HEK293 (cell line): ENCODE data around the gene ISCU.

Experiments
- CTCF ChIA-PET: fragments of 350-600 bp; formaldehyde crosslinking; extraction: SDS; loops from one replicate; lab custom pipeline; 2021; ENCODE audit warnings: antibody characterized with exemption; lab: Yijun Ruan, JAX
- POLR2A ChIA-PET: fragments of 300-600 bp; formaldehyde crosslinking; extraction: SDS; loops from one replicate; lab custom pipeline; 2020; ENCODE audit warnings: antibody characterized with exemption, inconsistent platforms; lab: Yijun Ruan, JAX
- H3K27ac ChIP-seq: fragments of 200-500 bp; sonication (Bioruptor generic); 2 replicates; pipeline ENCODE4 v1.5.1; 2014; ENCODE audit warnings: low read depth, low read length, control low read depth, inconsistent platforms; ENCODE audit errors: extremely low read depth
- H3K36me3 ChIP-seq, 2 experiments: fragments of 200-500 bp in 1 of 2; sonication (Bioruptor generic) in 1 of 2; 1 replicate in 1 of 2; 2 replicates in 1 of 2; pipeline ENCODE4 v1.5.1; 2014 to 2017; ENCODE audit warnings: inconsistent platforms in 2 of 2, low read length in 2 of 2; ENCODE audit not compliant: control insufficient read depth in 2 of 2, insufficient read depth in 1 of 2
- H3K4me1 ChIP-seq: fragments of 200-500 bp; sonication (Bioruptor generic); 2 replicates; pipeline ENCODE4 v1.5.1; 2014; ENCODE audit warnings: mild to moderate bottlenecking, low read length, inconsistent platforms; ENCODE audit not compliant: control insufficient read depth, insufficient read depth
- H3K4me3 ChIP-seq: 2 replicates; pipeline ENCODE4 v1.5.1; 2011; ENCODE audit warnings: low read depth, mild to moderate bottlenecking, control low read depth, low read length, moderate library complexity
- H3K9me3 ChIP-seq: fragments of 200-500 bp; sonication (Bioruptor generic); 2 replicates; pipeline ENCODE4 v1.5.1; 2014; ENCODE audit warnings: low read depth, low read length, inconsistent platforms; ENCODE audit not compliant: control insufficient read depth, insufficient read depth
- BCL11B ChIP-seq: fragments of 450-650 bp; formaldehyde crosslinking; IDR thresholded peaks from 2 replicates; pipeline ENCODE4 v1.5.1; 2016; ENCODE audit warnings: low read depth, missing biosample characterization, missing genetic modification characterization
- OSR2 ChIP-seq: fragments of 450-650 bp; formaldehyde crosslinking; IDR thresholded peaks from 2 replicates; pipeline ENCODE4 v1.5.1; 2016; ENCODE audit warnings: missing biosample characterization, missing genetic modification characterization
- PRDM1 ChIP-seq: fragments of 450-650 bp; formaldehyde crosslinking; IDR thresholded peaks from 2 replicates; pipeline ENCODE4; 2016; ENCODE audit warnings: missing biosample characterization, missing genetic modification characterization
- TRIM28 ChIP-seq: IDR thresholded peaks from 2 replicates; pipeline ENCODE4 v1.6.1; 2011; ENCODE audit warnings: low read length, control low read depth, borderline replicate concordance
- ZBTB11 ChIP-seq: fragments of 450-650 bp; formaldehyde crosslinking; conservative IDR thresholded peaks from 2 replicates; pipeline ENCODE4 v1.5.1; 2016; ENCODE audit warnings: low read depth, missing biosample characterization, missing genetic modification characterization
- ZBTB17 ChIP-seq: fragments of 450-650 bp; formaldehyde crosslinking; IDR thresholded peaks from 2 replicates; pipeline ENCODE4 v1.5.1; 2016; ENCODE audit warnings: missing biosample characterization, missing genetic modification characterization
- ZBTB8A ChIP-seq: fragments of 450-650 bp; formaldehyde crosslinking; IDR thresholded peaks from 2 replicates; pipeline ENCODE4 v1.5.1; 2016; ENCODE audit warnings: missing biosample characterization, missing genetic modification characterization
- ZEB2 ChIP-seq: fragments of 450-650 bp; formaldehyde crosslinking; IDR thresholded peaks from 2 replicates; pipeline ENCODE4 v1.5.1; 2016; ENCODE audit warnings: missing biosample characterization, missing genetic modification characterization
- ZNF121 ChIP-seq: fragments of 450-650 bp; formaldehyde crosslinking; IDR thresholded peaks from 2 replicates; pipeline ENCODE4 v1.5.1; 2016; ENCODE audit warnings: missing biosample characterization, missing genetic modification characterization
- ZNF184 ChIP-seq: fragments of 450-650 bp; IDR thresholded peaks from 2 replicates; pipeline ENCODE4 v1.5.1; 2018; ENCODE audit warnings: missing biosample characterization, mild to moderate bottlenecking, missing genetic modification characterization
- ZNF311 ChIP-seq: fragments of 450-650 bp; formaldehyde crosslinking; IDR thresholded peaks from 2 replicates; pipeline ENCODE4 v1.5.1; 2017; ENCODE audit warnings: missing biosample characterization, missing genetic modification characterization, borderline replicate concordance
- ZNF366 ChIP-seq: fragments of 450-650 bp; formaldehyde crosslinking; conservative IDR thresholded peaks from 2 replicates; pipeline ENCODE4 v1.5.1; 2016; ENCODE audit warnings: missing biosample characterization, missing genetic modification characterization
- ZNF391 ChIP-seq: fragments of 450-650 bp; formaldehyde crosslinking; IDR thresholded peaks from 2 replicates; pipeline ENCODE4 v1.5.1; 2016; ENCODE audit warnings: low read depth, missing biosample characterization, missing genetic modification characterization, borderline replicate concordance
- ZNF473 ChIP-seq: fragments of 450-650 bp; formaldehyde crosslinking; IDR thresholded peaks from 2 replicates; pipeline ENCODE4 v1.5.1; 2017; ENCODE audit warnings: missing biosample characterization, missing genetic modification characterization
- ZNF600 ChIP-seq: fragments of 450-650 bp; formaldehyde crosslinking; IDR thresholded peaks from 2 replicates; pipeline ENCODE4 v1.5.1; 2016; ENCODE audit warnings: missing biosample characterization, missing genetic modification characterization
- ZNF623 ChIP-seq: fragments of 450-650 bp; formaldehyde crosslinking; IDR thresholded peaks from 2 replicates; pipeline ENCODE4 v1.5.1; 2016; ENCODE audit warnings: missing biosample characterization, missing genetic modification characterization
- ZNF654 ChIP-seq: fragments of 450-650 bp; formaldehyde crosslinking; IDR thresholded peaks from 2 replicates; pipeline ENCODE4 v1.5.1; 2016; ENCODE audit warnings: low read depth, missing biosample characterization, missing genetic modification characterization
- ZNF677 ChIP-seq: fragments of 450-650 bp; IDR thresholded peaks from 2 replicates; pipeline ENCODE4 v1.5.0; 2018; ENCODE audit warnings: missing biosample characterization, mild to moderate bottlenecking, missing genetic modification characterization, moderate library complexity
- ZNF837 ChIP-seq: fragments of 450-650 bp; formaldehyde crosslinking; IDR thresholded peaks from 2 replicates; pipeline ENCODE4 v1.5.1; 2016; ENCODE audit warnings: missing biosample characterization, missing genetic modification characterization
- ZSCAN30 ChIP-seq: fragments of 450-650 bp; IDR thresholded peaks from 2 replicates; pipeline ENCODE4 v1.5.1; 2018; ENCODE audit warnings: missing biosample characterization, mild to moderate bottlenecking, missing genetic modification characterization, moderate library complexity
- ZXDB ChIP-seq: fragments of 450-650 bp; formaldehyde crosslinking; IDR thresholded peaks from 2 replicates; pipeline ENCODE4 v1.5.1; 2016; ENCODE audit warnings: missing biosample characterization, missing genetic modification characterization
- TF ChIP-seq, protein P1 (sequence below): fragments of 450-650 bp; formaldehyde crosslinking; IDR thresholded peaks from 2 replicates; pipeline ENCODE4 v1.5.1; 2016; ENCODE audit warnings: missing biosample characterization, missing genetic modification characterization
- TF ChIP-seq, protein P2 (sequence below): fragments of 450-650 bp; formaldehyde crosslinking; IDR thresholded peaks from 2 replicates; pipeline ENCODE4 v1.5.1; 2016; ENCODE audit warnings: missing biosample characterization, missing genetic modification characterization
- TF ChIP-seq, protein P3 (sequence below): fragments of 450-650 bp; formaldehyde crosslinking; IDR thresholded peaks from 2 replicates; pipeline ENCODE4 v1.5.1; 2016; ENCODE audit warnings: missing biosample characterization, missing genetic modification characterization

The ISCU gene

GRCh38 chr12:108561852-108562347 is 496 bp upstream of the ISCU start:
- peaks cover 20 to 42% of the 10 kb centered on the region in 2 experiments for H3K36me3 ChIP-seq
- ChIA-PET CTCF (interaction anchor here (0.6 to 2.5 kb wide), 8 partner anchors 10 to 1325 kb away, joined by 3 to 20 read pairs (median 3); no protein-coding TSS in a partner anchor), POLR2A (interaction anchor here (0.5 to 1.6 kb wide), 12 partner anchors 12 to 1709 kb away, joined by 3 to 6 read pairs (median 4); partner anchors contain the start of gene FICD)
- H3K27ac ChIP-seq = peak overlapping the region; percentile 77
- peak overlapping the region; percentile 97 for H3K4me3 ChIP-seq
- H3K4me1 ChIP-seq = 0 out of 2 replicates have a peak, but pooled peaks cover 2% of the 10 kb centered on the region
- no peaks in the 10 kb centered on the region for H3K9me3 ChIP-seq
- no peak for TF ChIP-seq OSR2 (tag by site-specific recombination)
- TF ChIP-seq ZNF623 (tag by site-specific recombination) = 0 out of 2 replicates have a peak, but pooled peaks have one; percentile 2
- TF ChIP-seq PRDM1 (tag by site-specific recombination) = peak; percentile 27; the same call in 1 of the 2 replicates
- no peak for TF ChIP-seq ZNF837
- TF ChIP-seq, protein P1, sequence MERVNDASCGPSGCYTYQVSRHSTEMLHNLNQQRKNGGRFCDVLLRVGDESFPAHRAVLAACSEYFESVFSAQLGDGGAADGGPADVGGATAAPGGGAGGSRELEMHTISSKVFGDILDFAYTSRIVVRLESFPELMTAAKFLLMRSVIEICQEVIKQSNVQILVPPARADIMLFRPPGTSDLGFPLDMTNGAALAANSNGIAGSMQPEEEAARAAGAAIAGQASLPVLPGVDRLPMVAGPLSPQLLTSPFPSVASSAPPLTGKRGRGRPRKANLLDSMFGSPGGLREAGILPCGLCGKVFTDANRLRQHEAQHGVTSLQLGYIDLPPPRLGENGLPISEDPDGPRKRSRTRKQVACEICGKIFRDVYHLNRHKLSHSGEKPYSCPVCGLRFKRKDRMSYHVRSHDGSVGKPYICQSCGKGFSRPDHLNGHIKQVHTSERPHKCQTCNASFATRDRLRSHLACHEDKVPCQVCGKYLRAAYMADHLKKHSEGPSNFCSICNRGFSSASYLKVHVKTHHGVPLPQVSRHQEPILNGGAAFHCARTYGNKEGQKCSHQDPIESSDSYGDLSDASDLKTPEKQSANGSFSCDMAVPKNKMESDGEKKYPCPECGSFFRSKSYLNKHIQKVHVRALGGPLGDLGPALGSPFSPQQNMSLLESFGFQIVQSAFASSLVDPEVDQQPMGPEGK (tag by site-specific recombination) = no peak
- 0 out of 2 replicates have a peak, but pooled peaks have one; percentile 19 for TF ChIP-seq ZNF366
- no peak for TF ChIP-seq ZNF184 (tag by site-specific recombination)
- no peak for TF ChIP-seq ZEB2 (tag by site-specific recombination)
- TF ChIP-seq TRIM28 = peak; percentile 26; the same call in 1 of the 2 replicates
- 0 out of 2 replicates have a peak, but pooled peaks have one; percentile 21 for TF ChIP-seq ZNF391 (tag by site-specific recombination)
- TF ChIP-seq ZNF600 = peak; percentile 67; the same call in 1 of the 2 replicates
- peak; percentile 63; the same call in 1 of the 2 replicates for TF ChIP-seq ZNF121 (tag by site-specific recombination)
- no peak for TF ChIP-seq ZNF654 (tag by site-specific recombination)
- 0 out of 2 replicates have a peak, but pooled peaks have one; percentile 20 for TF ChIP-seq BCL11B
- TF ChIP-seq, protein P2, sequence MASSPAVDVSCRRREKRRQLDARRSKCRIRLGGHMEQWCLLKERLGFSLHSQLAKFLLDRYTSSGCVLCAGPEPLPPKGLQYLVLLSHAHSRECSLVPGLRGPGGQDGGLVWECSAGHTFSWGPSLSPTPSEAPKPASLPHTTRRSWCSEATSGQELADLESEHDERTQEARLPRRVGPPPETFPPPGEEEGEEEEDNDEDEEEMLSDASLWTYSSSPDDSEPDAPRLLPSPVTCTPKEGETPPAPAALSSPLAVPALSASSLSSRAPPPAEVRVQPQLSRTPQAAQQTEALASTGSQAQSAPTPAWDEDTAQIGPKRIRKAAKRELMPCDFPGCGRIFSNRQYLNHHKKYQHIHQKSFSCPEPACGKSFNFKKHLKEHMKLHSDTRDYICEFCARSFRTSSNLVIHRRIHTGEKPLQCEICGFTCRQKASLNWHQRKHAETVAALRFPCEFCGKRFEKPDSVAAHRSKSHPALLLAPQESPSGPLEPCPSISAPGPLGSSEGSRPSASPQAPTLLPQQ (tag by site-specific recombination) = no peak
- no peak for TF ChIP-seq ZNF473
- no peak for TF ChIP-seq ZSCAN30 (tag by site-specific recombination)
- TF ChIP-seq ZBTB17 = peak; percentile 96
- no peak for TF ChIP-seq ZNF311 (tag by site-specific recombination)
- TF ChIP-seq, protein P3, sequence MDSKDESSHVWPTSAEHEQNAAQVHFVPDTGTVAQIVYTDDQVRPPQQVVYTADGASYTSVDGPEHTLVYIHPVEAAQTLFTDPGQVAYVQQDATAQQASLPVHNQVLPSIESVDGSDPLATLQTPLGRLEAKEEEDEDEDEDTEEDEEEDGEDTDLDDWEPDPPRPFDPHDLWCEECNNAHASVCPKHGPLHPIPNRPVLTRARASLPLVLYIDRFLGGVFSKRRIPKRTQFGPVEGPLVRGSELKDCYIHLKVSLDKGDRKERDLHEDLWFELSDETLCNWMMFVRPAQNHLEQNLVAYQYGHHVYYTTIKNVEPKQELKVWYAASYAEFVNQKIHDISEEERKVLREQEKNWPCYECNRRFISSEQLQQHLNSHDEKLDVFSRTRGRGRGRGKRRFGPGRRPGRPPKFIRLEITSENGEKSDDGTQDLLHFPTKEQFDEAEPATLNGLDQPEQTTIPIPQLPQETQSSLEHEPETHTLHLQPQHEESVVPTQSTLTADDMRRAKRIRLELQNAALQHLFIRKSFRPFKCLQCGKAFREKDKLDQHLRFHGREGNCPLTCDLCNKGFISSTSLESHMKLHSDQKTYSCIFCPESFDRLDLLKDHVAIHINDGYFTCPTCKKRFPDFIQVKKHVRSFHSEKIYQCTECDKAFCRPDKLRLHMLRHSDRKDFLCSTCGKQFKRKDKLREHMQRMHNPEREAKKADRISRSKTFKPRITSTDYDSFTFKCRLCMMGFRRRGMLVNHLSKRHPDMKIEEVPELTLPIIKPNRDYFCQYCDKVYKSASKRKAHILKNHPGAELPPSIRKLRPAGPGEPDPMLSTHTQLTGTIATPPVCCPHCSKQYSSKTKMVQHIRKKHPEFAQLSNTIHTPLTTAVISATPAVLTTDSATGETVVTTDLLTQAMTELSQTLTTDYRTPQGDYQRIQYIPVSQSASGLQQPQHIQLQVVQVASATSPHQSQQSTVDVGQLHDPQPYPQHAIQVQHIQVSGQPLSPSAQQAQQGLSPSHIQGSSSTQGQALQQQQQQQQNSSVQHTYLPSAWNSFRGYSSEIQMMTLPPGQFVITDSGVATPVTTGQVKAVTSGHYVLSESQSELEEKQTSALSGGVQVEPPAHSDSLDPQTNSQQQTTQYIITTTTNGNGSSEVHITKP (tag by site-specific recombination) = peak; percentile 96
- TF ChIP-seq ZXDB (tag by site-specific recombination) = no peak
- TF ChIP-seq ZNF677 (tag by site-specific recombination) = no peak
- no peak for TF ChIP-seq ZBTB8A (tag by site-specific recombination)
- peak; percentile 41; the same call in 1 of the 2 replicates for TF ChIP-seq ZBTB11
